Measurements from ENCODE around the gene INPP5E. TPM values are rescaled to one million over a fixed set of nuclear protein-coding genes. Genes with fewer than 3 reads are reported as not detected.

Gene INPP5E
- total and polyA plus RNA-seq, 2 donors (not counting 1 experiment from before 2014, with no cell fraction given) = 31.0 to 33.1 TPM

DNA sequence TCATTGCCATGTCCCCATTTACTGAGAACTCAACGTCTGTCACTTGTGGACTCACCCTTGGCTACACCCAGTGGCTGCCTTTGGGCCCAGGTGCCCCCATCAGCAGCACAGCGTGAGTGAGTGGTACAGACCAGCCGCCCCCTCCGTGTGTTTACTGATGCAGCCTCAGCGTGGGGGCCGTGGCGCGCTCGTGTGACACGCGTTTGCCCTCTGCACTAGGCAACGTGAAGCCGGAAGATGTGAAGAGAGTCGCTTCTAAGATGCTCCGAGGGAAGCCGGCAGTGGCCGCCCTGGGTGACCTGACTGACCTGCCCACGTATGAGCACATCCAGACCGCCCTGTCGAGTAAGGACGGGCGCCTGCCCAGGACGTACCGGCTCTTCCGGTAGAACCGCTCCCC is 16.8 kb downstream of the INPP5E start:
- Mint-ChIP-seq H3K4me3 (no peak overlapping the region), H3K9me3 (ENCODE audit: insufficient read depth) (no peaks in the 10 kb centered on the region), H3K27ac (no peak overlapping the region), H3K4me1 (no peaks in the 10 kb centered on the region), H3K27me3 (no peaks in the 10 kb centered on the region)
- TF ChIP-seq CTCF (IDR thresholded peaks at IDR 0.05) = no peak
- TF ChIP-seq EZH2 (IDR thresholded peaks at IDR 0.05; ENCODE audit: borderline replicate concordance, insufficient read depth, low read depth, low read length, poor library complexity, severe bottlenecking) = no peak
- Histone ChIP-seq H2AFZ (ENCODE audit: insufficient read depth, low read depth, low read length, poor library complexity, severe bottlenecking) (no peak overlapping the region), H3K4me1 (ENCODE audit: control insufficient read depth in 2 of 2, insufficient read depth in 2 of 2, low read length in 2 of 2) (no peaks in the 10 kb centered on the region), H3K27me3 (replicated peaks in 1 of 4; ENCODE audit: control extremely low read depth in 1 of 4, control insufficient read depth in 3 of 4, insufficient read depth in 4 of 4, low read length in 3 of 4) (no peaks in the 10 kb centered on the region), H3K9me3 (ENCODE audit: control extremely low read depth in 1 of 3, control insufficient read depth in 2 of 3, insufficient read depth in 1 of 3, low read length in 2 of 3) (no peaks in the 10 kb centered on the region), H3K4me2 (replicated peaks; ENCODE audit: low read depth, low read length, poor library complexity, severe bottlenecking) (no peak overlapping the region), H3K79me2 (ENCODE audit: control insufficient read depth, insufficient read depth, low read length) (no peaks in the 10 kb centered on the region), H3K4me3 (ENCODE audit: control extremely low read depth in 1 of 5, extremely low read depth in 1 of 5, insufficient read depth in 1 of 5, low read depth in 2 of 5, low read length in 4 of 5) (no peak overlapping the region), H3K36me3 (replicated peaks in 1 of 2; ENCODE audit: control extremely low read depth in 1 of 2, control insufficient read depth in 1 of 2, extremely low read depth in 1 of 2, insufficient read depth in 2 of 2, low read length in 1 of 2) (peaks cover 0 to 55% of the 10 kb centered on the region in 2 experiments), H4K20me1 (ENCODE audit: control insufficient read depth, insufficient read depth, low read length, poor library complexity, severe bottlenecking) (no peaks in the 10 kb centered on the region), H3K27ac (ENCODE audit: low read length in 2 of 2) (no peak overlapping the region), H3K9ac (ENCODE audit: low read length) (no peak overlapping the region)
- DNase-seq (no peak), ATAC-seq (ENCODE audit: low read depth) (no peak)
- intact Hi-C loops (cut with micrococcal nuclease) = no loop called here
- ChIA-PET CTCF (no interaction called here), POLR2A (no interaction called here)
- WGBS (ENCODE audit: insufficient coverage) = 97% methylated on average over 26 of the region's 26 CpGs

- Mint-ChIP-seq H3K9me3 (ENCODE audit: insufficient read depth) (no peaks in the 10 kb centered on the region), H3K27me3 (no peaks in the 10 kb centered on the region), H3K4me1 (no peaks in the 10 kb centered on the region), H3K4me3 (no peak overlapping the region), H3K27ac (no peak overlapping the region)
- Histone ChIP-seq H3K27ac (ENCODE audit: low read length in 2 of 2) (no peak overlapping the region), H3K4me2 (replicated peaks; ENCODE audit: low read depth, low read length, poor library complexity, severe bottlenecking) (no peak overlapping the region), H3K4me1 (ENCODE audit: control insufficient read depth in 2 of 2, insufficient read depth in 2 of 2, low read length in 2 of 2) (no peaks in the 10 kb centered on the region), H4K20me1 (ENCODE audit: control insufficient read depth, insufficient read depth, low read length, poor library complexity, severe bottlenecking) (no peaks in the 10 kb centered on the region), H2AFZ (ENCODE audit: insufficient read depth, low read depth, low read length, poor library complexity, severe bottlenecking) (no peak overlapping the region), H3K36me3 (replicated peaks in 1 of 2; ENCODE audit: control extremely low read depth in 1 of 2, control insufficient read depth in 1 of 2, extremely low read depth in 1 of 2, insufficient read depth in 2 of 2, low read length in 1 of 2) (peaks cover 0 to 61% of the 10 kb centered on the region in 2 experiments), H3K4me3 (ENCODE audit: control extremely low read depth in 1 of 5, extremely low read depth in 1 of 5, insufficient read depth in 1 of 5, low read depth in 2 of 5, low read length in 4 of 5) (no peak overlapping the region), H3K79me2 (ENCODE audit: control insufficient read depth, insufficient read depth, low read length) (no peaks in the 10 kb centered on the region), H3K9ac (ENCODE audit: low read length) (no peak overlapping the region), H3K27me3 (replicated peaks in 1 of 4; ENCODE audit: control extremely low read depth in 1 of 4, control insufficient read depth in 3 of 4, insufficient read depth in 4 of 4, low read length in 3 of 4) (no peaks in the 10 kb centered on the region), H3K9me3 (ENCODE audit: control extremely low read depth in 1 of 3, control insufficient read depth in 2 of 3, insufficient read depth in 1 of 3, low read length in 2 of 3) (no peaks in the 10 kb centered on the region)
- ChIA-PET CTCF (interaction anchor here (0.6 kb wide), 1 partner anchor 441 kb away, joined by 3 read pairs; no protein-coding TSS in a partner anchor), POLR2A (no interaction called here)
- ATAC-seq (ENCODE audit: low read depth) = no peak
- DNase-seq = no peak
- 95% methylated on average over 20 of the region's 21 CpGs for WGBS (ENCODE audit: insufficient coverage)
- TF ChIP-seq CTCF (IDR thresholded peaks at IDR 0.05) (no peak), EZH2 (IDR thresholded peaks at IDR 0.05; ENCODE audit: borderline replicate concordance, insufficient read depth, low read depth, low read length, poor library complexity, severe bottlenecking) (no peak)
- intact Hi-C loops (cut with micrococcal nuclease) = no loop called here
Observed at GRCh38 chr9:136421791-136422190, 17.9 kb downstream of the INPP5E start.
